ENCODE results near the gene FICD.
A peak's percentile ranks its signal among the peaks of the same experiment; 100 is the strongest.
"Not testable (repeated sequence)": the region's sequence is repeated elsewhere in the genome, so short reads cannot be mapped to it uniquely, and the experiment has no call there.

FICD gene

DNA sequence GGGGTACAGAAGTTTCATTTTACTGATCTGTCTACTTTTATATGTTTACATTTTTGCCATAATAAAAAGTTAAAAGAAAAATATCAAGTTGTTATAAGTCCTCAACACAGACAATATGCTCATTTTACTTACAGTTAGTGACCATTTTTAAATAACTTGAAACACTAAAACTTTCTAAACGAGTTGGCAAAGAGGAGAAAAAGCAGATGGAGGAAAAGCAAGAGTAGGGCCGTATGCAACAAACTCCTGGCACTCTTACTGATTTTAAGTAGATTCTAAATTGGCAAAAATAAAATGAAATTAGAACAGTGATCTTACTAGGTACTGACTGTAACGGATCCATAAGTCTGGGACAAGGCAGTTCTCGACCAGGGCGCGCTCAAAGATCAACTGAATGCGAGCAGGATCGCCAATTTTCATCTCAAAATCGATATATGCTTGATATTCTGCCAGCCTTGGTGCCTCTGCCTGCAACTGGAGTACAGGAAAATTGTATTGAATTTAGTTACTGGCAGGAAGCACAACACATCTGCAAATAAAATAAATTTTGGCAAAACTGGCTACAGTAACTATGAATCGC lies 23.6 kb downstream of the FICD start:
- no peak for DNase-seq

DNA sequence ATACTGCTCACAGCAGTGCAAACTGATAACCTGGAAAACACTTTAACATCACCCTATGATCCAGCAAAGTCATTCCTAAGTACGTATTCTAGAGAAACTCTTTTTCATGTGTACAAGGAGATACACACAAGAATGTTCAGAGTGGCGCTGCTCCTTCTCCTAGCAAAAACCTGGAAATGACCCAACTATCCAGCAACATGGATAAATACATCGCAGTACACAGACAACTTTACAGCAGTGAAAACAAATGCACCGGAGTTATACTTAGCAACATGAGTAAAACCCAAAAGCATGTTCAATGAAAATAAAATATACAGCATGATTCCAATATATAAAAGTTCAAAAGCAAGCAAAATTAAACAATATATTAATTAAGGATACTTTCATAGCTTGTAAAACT lies 27.2 kb downstream of the FICD start:
- no peak for DNase-seq

DNA sequence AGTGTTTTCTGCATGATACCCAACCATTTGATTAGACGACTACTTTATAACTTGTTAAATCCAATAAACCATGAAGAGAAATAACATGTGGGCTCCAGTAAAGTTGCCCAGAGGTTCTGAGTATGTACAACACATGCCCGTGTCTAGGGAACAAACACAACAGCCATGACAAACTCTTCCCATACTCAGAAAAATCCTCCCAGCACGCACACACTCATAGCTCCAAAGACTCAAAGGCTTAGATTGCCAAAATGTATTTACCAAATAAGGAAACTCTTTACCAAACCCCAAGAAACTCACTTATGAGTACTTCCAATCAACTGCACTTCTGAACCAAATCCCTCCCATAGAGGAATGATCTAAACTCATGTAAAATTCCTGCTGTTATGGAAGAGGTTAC lies 28.6 kb downstream of the FICD start:
- DNase-seq: no peak

DNA sequence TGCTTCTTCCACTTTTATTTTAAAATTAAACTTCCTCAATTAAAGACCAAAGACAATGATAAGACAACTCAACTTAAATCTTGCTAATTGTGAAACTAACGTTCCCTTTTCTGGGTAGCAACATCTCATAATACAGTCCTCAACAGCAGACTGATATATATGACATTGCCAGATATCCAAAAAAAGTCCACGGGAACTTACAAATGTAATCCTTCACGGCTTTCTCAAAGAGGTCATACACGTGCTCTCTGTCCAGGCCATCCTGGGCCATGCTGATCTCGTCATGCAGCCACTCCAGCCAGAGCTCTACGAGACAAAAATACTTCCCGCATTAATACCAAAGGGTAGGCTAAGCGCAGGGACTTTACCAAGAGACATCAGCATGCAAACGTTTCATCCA lies 32.6 kb downstream of the FICD start:
- DNase-seq: no peak

DNA sequence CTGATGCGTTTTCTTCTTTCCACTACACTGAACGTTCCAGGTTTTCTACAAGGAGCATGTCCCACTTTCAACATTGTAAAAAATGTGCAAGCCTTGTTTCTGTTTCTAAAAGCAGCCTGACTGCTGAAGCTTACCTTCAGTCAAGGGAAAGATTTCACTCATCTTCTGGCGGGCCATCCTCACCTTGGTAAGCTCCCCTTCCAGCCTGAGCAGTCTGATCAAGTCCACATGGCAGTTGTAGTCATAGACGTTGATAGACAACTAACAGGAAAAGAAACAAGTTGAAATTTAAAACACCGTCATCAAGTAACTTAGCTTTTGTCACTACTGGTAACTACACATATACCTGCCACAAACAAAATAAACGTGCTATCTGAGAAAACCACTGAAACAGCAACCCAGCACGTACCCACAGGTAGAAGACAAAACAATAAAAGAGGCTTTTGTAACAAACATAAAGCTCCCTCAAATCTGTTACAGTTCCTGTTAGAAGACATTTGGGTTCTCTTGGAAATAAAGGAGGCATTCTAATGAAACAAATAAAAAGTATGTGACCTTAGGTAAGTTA lies 34.0 kb downstream of the FICD start:
- no peak for DNase-seq

DNA sequence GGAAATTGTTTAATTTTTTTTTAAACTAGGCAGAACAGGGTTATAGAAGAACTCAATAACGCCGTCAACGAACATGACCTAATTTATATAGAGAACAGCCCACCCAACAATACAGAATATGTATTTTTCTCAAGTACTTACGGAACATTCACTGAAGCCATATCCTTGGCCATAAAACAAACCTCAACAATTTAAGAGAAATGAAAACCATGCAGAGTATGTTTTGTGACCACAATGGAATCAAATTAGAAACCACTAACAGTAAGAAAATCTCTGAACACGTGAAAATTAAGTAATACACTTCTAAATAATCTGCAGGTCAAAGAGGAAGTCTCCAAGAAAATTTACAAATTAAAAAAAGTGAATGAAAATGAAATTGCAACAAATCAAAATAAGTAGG lies 36.5 kb downstream of the FICD start:
- DNase-seq: no peak

DNA sequence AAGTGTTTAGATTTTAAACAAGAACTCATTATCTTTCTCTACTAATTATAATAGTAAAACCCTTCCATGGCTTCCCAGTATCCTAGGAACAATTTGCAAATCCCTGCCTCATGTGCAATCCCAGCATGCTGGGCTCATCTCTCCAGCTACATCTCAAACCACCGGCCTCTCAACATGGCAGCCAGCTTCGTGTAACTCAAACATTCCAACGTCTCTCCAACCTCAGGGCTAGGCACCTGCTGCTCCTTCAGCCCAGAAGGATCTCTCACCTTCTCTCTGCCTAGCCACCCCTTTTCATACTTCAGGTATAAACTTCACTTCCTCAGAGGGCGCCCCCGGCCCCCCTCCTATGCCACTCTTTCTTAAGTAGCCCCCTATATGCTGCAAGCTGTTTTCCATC lies 38.7 kb downstream of the FICD start:
- no peak for DNase-seq

DNA sequence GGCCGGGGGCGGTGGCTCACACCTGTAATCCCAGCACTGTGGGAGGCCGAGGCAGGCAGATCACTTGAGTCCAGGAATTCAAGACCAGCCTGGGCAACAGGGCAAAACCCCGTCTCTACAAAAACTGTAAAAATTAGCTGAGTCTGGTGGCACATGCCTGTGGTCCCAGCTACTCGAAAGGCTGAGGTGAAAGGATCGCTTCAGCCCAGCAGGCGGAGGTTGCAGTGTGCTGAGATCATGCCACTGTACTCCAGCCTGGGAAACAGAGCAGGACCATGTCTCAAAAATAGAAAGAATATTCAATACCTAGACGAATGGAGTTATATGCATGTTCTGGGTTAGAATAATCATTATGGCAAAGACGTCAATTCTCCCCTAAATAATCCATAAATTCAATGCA lies 40.3 kb downstream of the FICD start:
- DNase-seq: not testable (repeated sequence)

DNA sequence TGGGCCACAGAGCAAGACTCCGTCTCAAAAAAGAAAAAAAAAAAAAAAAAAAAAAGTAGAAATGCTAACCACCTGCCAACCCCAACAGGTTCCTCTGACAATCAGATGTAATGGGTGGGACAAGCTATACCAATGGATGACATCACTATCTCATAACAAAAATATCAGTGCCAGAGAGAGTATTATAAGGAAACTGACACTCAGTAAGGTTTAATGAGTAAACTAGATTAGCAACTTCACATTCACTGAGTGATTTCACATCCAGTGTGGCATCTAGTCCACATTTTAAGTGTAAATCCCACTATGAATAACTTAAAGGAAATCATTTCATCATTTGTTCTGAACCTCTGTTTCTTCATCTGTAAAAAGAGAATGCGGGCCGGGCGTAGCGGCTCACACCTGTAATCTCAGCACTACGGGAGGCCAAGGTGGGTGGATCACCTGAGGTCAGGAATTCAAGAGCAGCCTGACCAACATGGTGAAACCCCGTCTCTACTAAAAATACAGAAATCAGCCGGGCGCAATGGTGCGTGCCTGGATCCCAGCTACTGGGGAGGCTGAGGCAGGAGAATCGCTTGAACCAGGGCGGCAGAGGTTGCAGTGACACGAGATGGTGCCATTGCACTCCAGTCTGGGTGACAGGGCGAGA lies 44.1 kb downstream of the FICD start:
- no peak for DNase-seq

DNA sequence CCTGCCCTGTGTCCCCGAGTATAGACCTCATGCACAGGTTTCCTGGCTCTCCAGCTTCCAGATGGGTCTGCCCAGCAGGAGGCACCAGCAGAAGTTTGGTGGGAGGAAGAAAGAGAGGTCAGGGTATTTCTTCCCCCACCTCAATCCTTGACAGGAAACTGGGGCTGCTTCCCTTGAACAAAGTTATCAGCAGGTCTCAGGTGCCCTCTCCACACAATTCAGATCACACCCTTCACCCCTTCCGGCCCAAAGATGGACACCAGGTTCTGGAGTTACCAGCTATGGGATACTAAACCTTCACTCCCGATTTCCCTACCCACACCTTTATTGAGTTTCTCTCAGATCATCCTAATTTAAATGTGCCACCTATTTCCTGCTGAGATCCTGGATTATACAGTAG lies 44.7 kb downstream of the FICD start:
- no peak for DNase-seq

DNA sequence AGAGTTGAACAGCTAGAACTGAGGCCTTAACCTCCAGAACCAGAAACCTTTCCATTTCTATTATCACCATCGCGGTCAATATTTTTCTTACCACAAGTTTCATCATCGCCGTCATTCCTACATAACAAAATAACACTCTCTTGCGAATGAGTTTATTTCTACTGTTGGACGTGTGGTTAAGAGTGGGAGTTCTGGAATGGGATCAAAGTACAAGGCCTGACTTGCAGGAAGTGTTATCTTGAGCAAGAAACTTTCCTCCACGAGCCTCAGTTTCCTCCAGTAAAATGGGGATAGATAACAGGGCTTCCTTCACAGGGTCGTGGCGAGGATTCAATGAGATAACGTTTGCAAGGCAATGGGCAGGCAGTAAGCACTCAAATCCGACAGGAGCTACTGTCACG lies 45.2 kb downstream of the FICD start:
- DNase-seq: no peak

DNA sequence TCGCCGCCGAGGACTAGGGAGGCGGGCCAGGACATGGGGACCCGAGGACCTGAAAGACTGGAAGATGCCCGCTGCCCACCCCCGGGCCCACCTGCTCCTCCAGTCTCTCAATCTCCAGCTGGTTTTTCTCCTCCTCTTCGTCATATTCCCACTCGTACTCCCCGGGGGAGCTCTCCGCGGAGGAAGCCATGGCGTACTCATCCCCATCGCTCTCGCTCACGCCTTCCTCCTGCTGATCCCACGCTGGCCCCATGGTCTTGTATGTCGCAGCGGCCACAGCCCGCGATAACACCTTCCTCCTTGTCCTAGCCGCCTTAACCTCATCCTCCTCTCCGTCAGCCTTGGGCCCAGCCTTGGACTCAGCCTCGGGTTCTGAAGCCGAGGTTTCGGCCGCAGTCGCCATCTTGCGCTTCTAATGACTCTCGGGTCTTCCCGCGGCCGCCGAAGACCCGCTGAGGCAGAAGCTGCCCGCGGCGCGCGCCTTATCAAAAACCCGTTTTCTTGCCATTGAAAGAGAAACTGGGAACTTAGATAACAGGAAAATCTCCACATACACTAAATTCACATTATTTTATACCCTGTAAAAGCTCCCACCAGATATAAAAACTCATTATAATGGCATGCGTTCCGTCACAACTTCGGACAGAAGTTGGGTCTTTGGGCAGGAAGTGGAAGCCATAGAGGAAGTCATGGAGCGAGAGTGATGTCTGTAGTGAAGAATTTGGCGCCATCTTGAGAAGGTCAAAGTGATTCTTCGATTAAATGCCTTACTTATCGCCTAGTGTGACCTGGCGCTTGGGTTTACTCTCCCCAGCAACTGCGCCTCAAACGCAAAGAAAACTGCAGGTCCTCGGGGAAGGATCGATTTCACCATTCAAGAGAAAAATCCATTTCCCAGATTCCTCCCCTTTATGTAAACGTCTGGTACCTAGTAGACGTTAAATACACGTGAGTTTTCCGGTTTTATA lies 46.0 kb downstream of the FICD start, which contains the start of gene SART3:
TSS of gene SART3 (minus strand) at position 422 of the 968 bp plus-strand sequence. CDS start at position 403, 19 bp downstream.
- DNase-seq: peak; percentile 80

DNA sequence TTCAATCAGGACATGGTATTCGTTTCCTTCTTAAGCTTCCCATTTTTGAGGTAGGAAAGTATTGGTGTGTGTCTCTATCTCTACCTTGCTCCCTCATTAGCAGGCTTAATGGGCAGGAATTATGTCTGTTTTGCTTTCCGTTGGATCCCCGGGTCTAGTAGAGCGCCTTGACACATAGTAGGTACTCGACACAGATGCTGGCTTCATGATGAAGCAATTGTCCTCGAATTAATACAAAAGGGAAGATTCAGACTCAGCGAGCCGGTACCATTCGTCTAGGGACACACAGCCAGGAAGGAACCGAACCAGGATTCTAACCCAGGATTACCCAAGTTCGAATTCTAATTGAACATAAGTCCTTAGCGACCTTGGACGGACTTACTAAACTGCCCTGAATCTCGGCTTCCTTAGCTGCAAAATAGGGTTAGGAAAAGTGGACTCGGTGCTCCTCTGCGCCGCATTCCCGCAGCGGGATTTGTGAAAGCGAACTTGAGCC lies 46.8 kb downstream of the FICD start:
- DNase-seq: no peak

DNA sequence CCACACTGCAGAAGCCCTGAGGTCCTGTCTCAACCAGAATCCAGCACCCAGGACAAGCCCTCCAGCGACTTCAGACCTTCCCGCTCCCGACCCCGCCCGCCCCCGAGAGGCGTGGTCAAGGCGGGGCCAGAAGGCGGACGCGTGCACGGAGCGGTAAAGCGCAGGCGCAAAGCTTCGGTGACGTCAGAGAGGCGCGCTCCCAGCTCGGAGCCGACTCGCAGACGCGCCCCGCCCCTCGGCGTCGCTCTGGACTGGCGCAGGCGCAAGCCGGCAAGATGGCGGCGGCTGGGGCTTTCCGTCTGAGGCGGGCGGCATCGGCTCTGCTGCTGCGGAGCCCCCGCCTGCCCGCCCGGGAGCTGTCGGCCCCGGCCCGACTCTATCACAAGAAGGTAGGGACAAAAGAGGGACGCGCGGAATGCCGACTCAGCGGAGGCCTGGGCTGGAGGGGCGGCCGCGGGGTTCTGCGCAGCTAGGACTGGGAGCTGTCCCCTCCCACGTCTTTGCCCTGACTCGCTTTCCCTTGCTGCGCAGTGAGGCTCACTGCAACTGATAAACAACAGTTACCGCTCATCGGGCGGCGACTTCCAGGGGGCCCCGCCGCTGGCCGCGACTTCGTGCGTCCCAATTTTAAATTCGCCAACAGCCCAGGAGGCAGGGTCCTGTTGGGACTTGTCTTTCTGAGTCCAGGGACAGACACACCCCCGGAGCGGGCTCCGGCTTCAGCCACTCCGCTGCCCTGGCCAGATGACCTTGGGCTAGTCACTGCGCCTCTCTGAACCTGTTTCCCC lies 47.5 kb downstream of the FICD start, which contains the start of gene ISCU:
TSS of gene ISCU (plus strand) at position 249 of the 788 bp plus-strand sequence. CDS start at position 276, 27 bp downstream.
- DNase-seq: peak; percentile 77

DNA sequence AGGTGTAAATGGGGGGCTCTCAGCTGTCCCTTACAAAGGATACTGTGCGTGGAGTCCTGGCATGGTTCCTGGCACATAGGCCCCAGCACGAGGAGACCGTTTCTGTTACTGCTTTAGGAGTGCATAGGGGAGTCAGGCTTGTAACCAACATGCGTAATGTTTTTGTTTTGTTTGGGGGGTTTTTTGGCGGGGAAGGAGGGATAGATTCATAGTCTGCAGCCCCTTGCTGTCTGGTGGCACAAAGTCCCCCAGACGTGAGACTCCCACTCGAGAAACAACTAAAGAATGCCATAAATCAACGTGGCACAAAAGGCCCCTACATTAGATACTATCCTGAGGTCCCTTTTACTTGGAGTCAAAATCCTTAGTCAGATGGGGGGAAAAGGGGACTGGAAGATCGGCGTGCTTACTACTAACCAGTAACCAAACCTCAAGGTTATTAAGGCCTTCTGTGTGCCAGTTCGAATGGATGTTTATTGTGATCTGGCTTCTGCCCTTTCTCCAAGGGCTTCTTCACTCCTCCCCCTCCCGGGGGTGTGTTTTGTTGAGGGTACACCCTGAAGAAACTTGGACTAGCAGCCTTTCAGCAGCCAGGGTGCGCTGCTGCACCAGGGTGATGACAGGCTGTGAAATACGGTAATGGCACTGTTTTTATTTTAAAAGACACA lies 48.2 kb downstream of the FICD start:
- peak; percentile 40 for DNase-seq

DNA sequence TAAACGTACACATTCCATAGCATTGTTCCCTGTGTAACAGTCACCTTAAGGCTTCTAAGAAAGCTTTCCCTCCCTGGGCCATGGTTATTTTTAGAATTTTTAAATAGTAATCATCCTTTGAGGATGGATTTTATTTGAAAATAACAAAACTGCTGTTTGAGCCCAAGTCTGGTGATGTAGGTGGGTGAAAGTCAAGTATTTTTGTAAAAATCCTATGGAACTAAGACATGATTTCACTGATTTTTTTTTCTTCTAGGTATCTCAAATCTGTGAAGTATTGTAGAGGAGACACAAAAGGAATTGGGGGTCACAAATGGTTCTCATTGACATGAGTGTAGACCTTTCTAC lies 48.7 kb downstream of the FICD start:
- DNase-seq: no peak

DNA sequence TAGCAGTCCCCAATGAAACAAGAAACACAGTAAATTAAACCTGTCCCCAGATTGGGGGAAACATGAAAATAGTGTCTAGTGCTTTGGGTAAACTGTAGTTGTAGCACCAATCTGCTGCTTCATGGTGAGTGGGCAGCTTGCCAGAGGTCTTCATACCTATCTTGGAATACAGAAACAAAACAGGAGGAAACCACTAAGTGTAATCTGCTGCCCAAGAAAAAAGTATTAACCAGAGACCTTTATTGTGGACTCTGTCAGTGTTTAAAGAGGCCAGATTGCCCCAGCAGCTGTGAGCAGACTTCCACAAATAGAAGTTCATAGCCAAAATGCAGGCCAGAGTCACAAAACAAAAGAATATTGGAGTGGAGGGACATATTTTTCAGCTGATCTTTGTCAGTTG lies 49.6 kb downstream of the FICD start:
- DNase-seq: no peak

DNA sequence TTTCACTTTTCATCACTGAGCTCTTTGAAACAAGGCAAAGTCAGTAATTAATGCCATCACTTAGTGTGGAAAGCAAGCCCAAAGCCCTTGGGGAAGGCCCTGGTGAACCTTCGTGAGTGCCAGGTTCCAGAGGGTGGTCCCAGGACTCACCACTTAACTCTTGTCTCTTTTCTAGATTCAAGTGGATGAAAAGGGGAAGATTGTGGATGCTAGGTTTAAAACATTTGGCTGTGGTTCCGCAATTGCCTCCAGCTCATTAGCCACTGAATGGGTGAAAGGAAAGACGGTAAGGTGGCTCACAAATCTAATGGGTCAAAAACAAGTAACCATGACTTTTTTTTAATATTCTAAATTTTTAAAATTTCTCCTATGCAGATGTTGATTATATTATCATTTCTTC lies 50.1 kb downstream of the FICD start:
- no peak for DNase-seq

DNA sequence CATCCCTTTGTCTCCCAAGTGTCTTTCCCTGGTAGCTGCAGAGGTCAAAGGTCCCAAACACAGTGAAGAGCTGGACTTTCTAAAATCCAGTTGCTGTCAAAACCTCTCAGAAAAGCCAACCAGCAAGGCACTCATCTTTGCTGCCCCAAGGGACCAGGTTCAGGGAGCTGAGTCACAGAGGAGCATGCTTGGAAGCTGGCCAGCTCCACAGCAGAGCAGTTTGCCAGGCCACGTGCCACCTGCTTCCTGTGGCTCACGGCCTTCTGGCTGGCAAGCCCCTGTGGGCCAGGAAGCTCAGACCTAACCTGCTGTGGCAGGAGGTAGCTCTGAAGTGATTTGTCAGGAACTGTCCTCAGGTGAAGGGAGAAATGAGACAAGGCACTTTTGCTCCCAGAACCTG lies 50.9 kb downstream of the FICD start:
- peak; percentile 46 for DNase-seq

DNA sequence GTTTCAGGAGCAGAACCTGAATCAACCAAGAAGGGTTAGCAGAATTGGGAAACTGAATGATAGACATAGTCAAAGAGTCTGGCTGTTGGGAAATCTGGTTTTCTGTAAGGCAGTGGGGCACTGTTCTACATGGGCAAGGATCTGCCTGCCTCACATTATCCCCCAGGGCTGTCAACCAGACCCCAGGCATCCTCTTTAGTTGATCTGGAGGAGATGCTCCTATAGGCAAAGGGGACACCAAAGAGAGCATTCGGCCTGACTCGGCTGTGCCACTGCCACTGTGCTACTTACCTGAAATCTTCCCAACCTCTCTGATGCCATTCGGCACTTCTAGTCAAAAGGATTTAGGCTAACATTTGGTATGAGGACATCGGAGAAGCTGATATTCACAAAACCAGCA lies 51.4 kb downstream of the FICD start:
- no peak for DNase-seq

DNA sequence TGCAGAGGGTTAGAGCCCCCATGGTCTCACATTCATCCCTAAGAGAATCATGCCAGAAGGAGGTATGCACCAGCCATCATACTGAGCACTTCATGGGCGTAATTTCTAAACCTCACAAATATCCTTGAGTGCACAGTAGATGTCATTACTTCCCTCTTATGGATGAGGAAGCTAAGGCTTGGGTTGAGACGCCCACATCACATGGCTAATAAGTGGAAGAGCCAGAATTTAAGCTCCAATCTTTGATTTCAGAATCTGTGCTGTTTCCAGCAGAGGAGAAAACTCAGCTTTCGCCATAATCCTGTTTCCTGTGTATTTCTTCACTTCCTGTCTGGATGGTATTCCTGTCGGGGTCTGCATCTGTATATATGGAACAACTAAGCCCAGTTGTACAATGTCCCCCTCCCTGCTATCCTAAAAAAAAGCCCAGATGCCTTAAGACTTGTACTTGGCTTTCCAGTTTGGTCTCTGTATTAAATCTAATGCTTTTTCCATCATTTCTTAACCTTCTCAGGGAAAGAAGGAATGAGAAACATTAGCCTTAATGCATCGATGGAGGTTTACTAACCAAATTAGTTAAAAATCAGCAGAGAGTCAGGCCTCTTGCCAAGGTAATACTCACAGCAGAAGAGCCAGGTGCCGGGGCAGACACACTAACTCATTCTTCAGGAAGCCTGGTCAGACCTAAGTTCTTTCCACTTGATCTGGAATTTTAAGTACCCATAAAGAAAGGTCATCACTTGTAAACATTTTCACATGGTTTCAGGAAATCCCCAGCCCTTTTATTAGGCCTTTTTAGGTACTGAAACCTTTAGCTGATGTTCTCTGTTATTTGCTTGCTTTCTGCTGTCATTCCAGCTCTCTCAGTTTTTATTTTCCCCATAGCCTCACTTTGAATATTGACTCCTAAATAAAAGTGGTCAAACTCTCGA lies 52.6 kb downstream of the FICD start:
- no peak for DNase-seq

Measured in DMS 273 treated with DMSO at 0.1 percent for 48 hours (cell line).